Activated CD8-positive, alpha-beta memory T cell treated with anti-CD3 and anti-CD28 coated beads, Interleukin-2, amount 50 U/mL, for 24 hours (primary cell): ENCODE measurements around the gene PAQR4.
"Not testable (repeated sequence)": the region's sequence is repeated elsewhere in the genome, so short reads cannot be mapped to it uniquely, and the experiment has no call there.

Source experiments
- DNase-seq: peaks from one replicate; pipeline ENCODE4 v3.0.0-alpha.2; 2020; ENCODE audit errors: extremely low read depth

The PAQR4 gene

GRCh38 chr16:2943716-2944115 lies 25.4 kb upstream of the PAQR4 start:
- not testable (repeated sequence) for DNase-seq

- DNase-seq: no peak
These were observed 22.5 kb upstream of the PAQR4 start for GRCh38 chr16:2946649-2947048.

DNA sequence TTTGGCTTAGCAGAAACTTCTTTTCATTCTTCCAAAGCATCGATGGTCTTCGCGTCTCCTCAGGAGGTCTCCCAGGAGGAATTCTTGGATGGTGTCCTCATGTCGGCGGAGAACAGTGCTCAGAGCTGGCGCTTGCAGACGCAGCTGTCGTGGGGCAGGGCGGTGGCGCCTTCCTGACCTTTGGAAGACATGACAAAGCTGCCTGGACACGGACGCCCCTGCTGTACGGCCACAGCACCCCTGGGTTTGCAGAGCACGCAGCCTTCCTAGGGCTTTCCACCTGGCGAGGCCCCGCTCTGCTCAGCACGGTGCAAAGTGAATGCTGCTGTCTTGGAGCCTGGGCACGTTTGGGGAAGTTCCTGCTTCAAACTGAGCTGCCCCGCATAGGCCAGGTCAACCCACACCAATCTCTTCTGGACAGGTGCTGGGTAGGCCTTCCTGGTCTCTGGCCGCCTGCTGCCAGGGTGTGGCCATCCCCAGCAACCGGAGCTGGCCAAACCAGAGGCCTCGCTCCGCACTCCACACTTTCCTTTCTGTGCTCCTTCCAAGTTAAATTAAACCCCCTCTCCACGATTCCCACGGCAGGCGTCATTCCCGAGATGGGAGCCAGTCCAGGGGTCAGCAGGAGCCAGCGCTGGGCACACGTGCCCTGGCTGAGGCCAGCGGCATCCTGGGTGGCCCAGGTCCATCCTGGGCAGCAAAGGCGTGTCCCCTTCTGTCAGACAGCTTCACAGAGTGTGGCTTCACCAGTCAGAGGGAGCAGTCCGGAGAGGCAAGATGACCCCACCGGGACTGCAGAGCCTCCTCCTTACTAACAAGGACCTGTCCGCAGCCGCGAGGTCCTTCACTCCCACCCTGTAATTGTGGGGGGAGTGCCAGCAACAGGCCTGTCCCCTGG lies 20.1 kb upstream of the PAQR4 start:
- DNase-seq: no peak

DNA sequence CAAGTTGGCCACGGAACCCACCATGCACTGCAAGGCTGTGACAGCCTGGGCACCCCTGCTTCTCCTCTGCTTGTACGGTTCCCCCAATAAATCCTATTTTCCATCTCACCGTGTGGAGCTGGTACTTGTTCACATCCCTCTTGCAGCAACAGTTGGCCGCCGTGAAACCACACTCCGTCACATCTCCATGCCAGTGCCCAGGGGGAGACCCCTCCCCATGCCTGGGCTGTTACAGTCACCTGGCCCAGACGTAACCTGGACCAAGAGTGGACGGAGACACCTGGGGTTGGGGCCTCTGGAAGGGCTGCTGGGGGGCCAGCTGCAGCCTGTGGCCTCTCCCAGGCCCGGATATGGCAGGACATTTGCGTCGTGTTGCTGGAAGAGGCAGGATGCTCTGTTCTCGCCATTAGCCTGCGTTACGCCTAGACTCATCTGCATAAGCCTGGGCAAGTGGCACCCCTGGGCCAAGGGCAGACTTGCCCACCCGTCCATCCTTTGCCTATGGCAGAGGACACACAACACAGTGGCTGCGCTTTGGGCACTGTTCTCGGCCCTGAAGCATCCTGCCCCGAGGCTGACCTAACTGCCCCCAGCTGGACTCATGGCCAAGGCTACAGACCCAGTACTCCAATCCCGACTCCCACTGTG lies 19.3 kb upstream of the PAQR4 start:
- no peak for DNase-seq

- DNase-seq: no peak
These were observed 18.8 kb upstream of the PAQR4 start for GRCh38 chr16:2950353-2950724.

- no peak for DNase-seq
These were observed 18.4 kb upstream of the PAQR4 start for GRCh38 chr16:2950773-2951172.

DNA sequence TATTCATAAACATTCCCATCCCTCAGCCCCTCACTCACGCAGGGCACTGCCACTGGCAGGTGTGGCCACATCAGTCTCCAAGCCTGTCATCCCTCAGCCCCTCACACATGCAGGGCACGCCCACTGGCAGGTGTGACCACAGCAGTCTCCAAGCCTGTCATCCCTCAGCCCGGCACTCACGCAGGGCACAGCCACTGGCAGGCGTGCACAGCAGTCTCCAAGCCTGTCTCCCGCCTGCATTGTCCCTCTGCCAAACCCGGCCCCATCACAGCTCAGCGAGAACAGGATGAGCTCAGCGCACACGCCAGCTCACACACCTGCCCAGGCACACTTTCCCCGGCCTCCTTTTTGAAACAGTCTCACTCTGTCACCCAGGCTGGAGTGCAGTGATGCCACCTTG lies 16.5 kb upstream of the PAQR4 start:
- DNase-seq: no peak

DNA sequence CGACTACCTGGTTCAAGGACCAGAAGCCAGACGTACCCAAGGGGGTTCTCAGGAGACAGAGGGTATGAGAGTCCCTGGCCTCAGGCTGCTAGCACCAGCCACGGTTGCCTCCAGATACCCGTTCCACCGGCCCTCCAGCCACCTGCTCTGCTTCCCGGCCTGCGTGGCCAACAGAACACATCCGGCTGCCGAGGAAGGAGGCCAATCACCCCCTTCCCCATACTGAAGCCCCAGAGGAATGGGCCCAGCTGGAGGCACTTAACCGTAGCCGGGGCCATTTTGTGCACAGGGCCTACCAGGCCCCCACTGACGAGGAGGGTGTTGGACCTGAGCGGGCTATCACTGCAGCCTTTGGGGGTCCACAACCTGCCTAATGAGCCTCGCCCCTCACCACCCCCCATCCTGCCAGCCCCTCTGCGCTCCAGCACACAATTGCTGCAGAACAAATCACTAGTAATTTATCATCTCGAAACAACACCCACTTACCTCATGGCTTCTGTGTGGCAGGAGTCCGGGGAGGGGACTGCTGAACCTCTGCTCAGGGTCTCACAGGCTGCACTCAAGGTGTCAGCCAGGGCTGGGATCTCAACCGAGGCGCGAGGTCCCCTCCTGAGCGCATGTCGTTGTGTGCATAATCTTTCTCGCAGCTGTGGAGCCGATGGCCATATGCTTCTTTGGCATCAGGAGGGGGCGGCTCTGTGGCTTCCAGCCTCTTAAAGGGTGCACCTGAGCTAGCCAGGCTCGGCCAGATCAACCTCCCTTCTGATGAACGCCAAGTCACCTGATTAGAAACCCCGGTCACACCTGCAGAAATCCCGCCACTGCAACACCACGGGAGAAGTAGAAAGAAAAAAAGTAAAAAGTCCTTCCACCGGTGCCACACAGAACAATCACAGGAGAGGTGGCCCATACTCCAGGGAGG lies 15.2 kb upstream of the PAQR4 start:
- no peak for DNase-seq

DNA sequence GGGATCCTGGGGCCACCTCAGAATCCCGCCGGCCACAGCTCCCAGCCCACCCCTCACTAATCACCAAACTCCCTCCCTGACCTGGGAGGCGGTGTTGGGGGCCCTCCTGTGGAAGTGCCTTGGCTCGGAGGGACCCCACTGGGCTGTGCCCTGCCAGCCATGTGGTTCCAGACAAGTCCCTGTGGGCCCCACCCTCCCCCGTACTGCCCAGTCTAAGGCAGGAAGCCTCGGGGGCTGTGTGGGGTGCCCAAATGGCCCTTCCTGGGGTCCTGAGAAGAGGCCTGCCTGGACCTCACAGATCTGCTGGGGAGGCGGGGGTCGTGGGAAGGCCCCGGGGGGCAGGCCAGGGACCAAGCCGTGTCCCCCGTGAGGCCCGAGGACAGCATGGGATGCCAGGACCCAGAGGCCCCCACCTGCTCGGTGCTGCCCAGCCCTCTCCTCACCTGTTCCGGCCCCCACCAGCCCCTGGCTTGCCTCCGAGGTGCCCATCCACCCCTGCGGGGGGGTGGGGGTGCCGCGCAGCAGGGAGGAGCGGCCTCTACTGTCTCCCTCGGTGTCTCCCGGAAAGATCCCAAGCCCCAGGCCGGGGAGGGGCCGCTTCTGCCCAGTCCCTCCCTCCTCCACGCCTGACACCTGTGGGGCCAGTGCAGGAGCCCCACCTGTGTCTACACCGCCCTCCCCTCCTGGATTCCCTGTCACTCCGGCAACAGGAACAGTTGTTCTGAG lies 14.3 kb upstream of the PAQR4 start:
- no peak for DNase-seq

DNA sequence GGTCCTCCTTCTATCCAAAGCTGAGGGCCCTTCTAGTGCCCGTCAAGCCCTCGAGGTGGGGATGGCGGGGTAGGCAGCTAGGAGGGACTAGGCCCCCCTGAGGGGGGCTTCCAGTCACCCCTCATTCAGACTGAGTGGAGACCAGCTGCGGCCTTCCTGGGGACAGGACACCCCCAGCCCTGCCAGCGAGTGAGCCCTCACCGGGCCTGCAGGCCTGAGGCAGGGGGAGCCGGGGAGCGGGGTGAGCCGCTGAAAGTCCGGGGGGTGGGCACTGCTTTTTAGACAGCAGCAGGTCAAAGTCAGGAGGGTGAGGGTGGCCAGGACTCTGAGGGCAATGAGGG lies 13.7 kb upstream of the PAQR4 start:
- DNase-seq: no peak

GRCh38 chr16:2955779-2956578 lies 13.2 kb upstream of the PAQR4 start:
- DNase-seq: no peak

GRCh38 chr16:2956579-2956956 lies 12.6 kb upstream of the PAQR4 start:
- no peak for DNase-seq

DNA sequence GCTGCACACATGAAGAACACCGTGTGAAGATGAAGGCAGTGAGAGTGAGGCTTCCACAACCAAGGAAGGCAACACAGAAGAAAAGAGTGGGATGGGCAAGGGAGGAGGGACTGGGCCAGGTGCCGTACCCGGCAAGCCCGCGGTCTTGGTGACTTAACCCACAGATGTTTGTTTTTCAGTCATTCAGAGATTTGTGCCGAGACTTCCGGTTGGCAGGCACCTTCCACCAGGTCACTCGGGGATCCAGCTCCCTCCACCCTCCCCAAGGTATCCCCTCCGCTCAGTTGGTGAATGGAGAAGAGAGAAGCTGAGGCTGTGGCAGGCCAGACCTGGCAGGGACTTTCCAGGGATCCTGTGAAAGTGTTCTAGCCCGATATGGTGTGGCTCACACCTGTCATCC lies 9.9 kb upstream of the PAQR4 start:
- DNase-seq: no peak

- no peak for DNase-seq
These were observed 8.8 kb upstream of the PAQR4 start for GRCh38 chr16:2960183-2961010.

DNA sequence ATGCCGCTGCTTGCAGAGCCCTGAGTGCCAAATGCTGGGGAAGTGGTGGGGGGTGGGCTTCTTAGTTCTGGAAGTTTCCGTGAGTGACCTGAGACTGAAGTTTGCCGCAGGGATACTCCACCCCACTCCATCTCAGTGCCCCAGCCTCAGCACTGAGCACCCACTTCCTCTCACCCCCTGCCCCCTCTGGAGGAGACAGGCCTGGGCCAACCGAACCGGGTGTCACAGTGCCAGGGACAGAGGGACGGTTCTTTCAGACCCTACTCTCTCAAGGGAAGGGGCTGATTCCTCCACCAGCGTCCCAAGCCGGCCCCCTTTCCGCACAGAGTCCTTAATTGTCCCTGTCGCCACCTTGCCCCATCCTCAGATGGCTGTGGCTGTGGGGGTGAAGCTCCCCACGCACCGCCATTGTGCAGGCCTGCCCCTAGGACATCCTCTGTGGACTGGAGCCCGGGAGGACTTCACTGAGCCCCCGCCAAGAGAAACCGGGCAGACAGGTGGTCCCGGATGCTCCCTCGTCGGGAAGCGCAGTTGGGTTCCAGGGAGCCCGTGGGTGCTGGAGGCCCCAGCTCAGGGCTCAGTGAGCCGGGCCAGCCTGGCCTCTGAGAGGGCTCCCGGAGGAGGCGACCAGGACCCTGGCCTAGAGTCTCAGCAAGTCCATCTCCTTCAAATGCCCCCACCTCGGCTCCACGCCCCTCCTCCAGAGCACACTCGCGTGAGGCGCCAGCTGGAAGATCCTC lies 6.6 kb upstream of the PAQR4 start:
- DNase-seq: no peak

DNA sequence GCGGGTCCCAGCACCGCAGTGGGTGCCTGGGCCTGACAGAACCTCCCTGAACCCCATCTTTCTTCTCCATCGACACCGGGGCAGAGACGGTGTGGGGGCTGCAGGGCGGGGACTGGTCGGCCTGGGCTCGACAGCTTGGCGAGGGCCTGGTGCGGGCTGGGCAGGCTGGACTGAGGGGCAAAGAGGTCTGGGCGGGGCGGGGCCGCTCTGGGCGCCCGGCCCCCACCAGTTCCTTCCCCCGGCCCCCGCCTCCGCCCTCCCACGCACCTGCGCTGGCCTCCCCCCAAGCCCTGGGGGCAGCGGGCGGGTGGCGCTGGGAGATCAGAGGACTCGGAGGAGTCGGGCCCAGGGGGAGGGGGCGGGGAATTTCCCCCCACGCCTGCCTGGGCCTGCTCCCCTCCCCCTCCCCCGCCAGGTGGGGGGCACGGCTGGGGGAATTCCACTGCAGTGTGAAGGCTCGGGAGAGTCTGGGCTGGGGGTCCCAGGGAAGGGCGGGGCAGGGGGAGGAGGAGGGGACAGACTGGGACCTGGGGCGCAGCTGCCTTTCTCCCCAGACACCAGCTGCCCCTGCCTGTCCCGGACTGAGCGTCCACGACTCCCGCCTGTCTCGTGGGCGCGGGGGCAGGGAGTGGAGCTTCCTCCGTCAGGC lies 6.0 kb upstream of the PAQR4 start:
- DNase-seq: no peak

DNA sequence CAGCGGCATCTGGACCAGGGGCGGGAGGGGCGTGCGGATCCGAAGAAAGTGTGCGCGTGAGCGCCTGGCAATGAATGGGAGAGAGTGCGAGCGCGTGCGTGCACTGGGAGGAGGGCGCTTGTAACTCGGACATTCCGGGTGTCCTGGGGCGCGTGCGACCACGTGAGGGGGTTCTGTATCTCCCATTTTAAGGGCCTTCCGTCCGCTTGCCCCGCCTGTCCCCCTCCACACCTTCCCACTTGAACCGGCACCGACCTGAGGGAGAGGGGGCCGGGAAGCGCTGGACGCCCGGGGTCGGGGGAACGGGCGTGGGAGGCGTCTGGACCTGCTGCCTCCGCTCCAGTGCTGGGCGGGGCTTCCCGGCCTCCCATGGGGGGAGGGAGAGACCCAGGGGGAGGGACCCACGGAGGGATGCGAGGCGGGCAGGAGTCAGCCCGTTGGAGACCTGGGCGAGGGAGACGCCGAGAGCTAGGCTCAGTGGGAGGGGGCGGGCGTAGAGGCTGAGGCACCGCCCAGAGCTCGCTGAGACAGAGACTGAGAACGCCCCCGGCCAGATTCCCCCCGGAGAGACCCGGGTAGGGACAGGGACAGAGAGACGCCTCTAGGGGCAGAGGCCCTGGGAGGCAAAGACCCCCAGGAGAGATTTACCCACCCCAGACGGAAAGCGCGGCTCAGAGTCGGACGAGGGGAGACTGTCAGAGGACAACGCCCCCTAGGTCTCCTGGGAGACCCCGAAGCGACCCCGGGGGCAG lies 5.2 kb upstream of the PAQR4 start, which contains the start of gene KREMEN2:
Gene KREMEN2 (plus strand): TSS at position 553 of the 752 bp plus-strand sequence. CDS start 246 bp downstream, outside the sequence.
- DNase-seq: no peak
